ENCODE results near the gene VGLL4. TPM values are rescaled to one million over a fixed set of nuclear protein-coding genes. Genes with fewer than 3 reads are reported as not detected.
A peak's percentile ranks its signal among the peaks of the same experiment; 100 is the strongest.

The VGLL4 gene
- polyA plus RNA-seq, 2 of the 4 experiments (the other 2 are of a cell fraction) = 24.7 to 28.1 TPM

- Histone ChIP-seq H3K4me1 (peaks cover 25% of the 10 kb centered on the region), H3K27ac (no peak overlapping the region), H3K4me3 (no peak overlapping the region), H3K4me2 (no peak overlapping the region), H3K9me3 (peaks cover 7% of the 10 kb centered on the region; the same call in 1 of the 3 replicates)
- ChIA-PET CTCF (no interaction called here), POLR2A (no interaction called here)
- DNase-seq (ENCODE audit: low read depth in 1 of 2, low spot score in 1 of 2) = no peak
- TF ChIP-seq MYC (IDR thresholded peaks at IDR 0.05; ENCODE audit: borderline replicate concordance, low read length) (no peak), FOXS1 (CRISPR knock-in tag; IDR thresholded peaks at IDR 0.05) (no peak)
- no peak for FAIRE-seq
- ATAC-seq = no peak
- WGBS (ENCODE audit: missing lambda C conversion rate) = 92% methylated on average over 10 of the region's 10 CpGs
Observed at GRCh38 chr3:11665331-11665730, 21.6 kb upstream of the VGLL4 start.

GRCh38 chr3:11662392-11662990 is 18.8 kb upstream of the VGLL4 start:
- CTCF ChIA-PET = interaction anchor here (1.0 to 4.1 kb wide), 9 partner anchors 9 to 283 kb away, joined by 3 to 20 read pairs (median 3); no protein-coding TSS in a partner anchor
- POLR2A ChIA-PET = no interaction called here
- peaks cover 19% of the 10 kb centered on the region for H3K4me1 ChIP-seq

GRCh38 chr3:11661827-11662226 is 18.1 kb upstream of the VGLL4 start:
- TF ChIP-seq ZC3H11A (IDR thresholded peaks at IDR 0.05) = no peak
- Histone ChIP-seq H3K4me3 (no peak overlapping the region), H3K9me3 (peaks cover 7% of the 10 kb centered on the region; the same call in 1 of the 3 replicates), H3K27ac (peak overlapping the region; percentile 27 to 64; a peak in 2 of 6 replicates), H3K4me1 (peaks cover 19% of the 10 kb centered on the region), H3K4me2 (no peak overlapping the region; the same call in 2 of the 3 replicates)
- ChIA-PET POLR2A (no interaction called here), CTCF (interaction anchor here (0.9 to 4.1 kb wide), 9 partner anchors 8 to 173 kb away, joined by 3 to 20 read pairs (median 3); no protein-coding TSS in a partner anchor)
- ATAC-seq (no peak; a peak in 1 of 6 replicates), FAIRE-seq (no peak), DNase-seq (ENCODE audit: low read depth in 1 of 2, low spot score in 1 of 2) (peak in 1 of 2 experiments; percentile 33)
- 92% methylated on average over 5 of the region's 5 CpGs for WGBS (ENCODE audit: missing lambda C conversion rate)

More at GRCh38 chr3:11662392-11662990, 18.8 kb upstream of the VGLL4 start:
- Histone ChIP-seq H3K9me3 (peaks cover 7% of the 10 kb centered on the region; the same call in 1 of the 3 replicates), H3K4me3 (no peak overlapping the region), H3K4me2 (no peak overlapping the region), H3K27ac (no peak overlapping the region)
- ATAC-seq = peak in 1 of 2 experiments; percentile 76; a peak in 3 of 6 replicates
- 79% methylated on average over 2 of the region's 2 CpGs for WGBS (ENCODE audit: missing lambda C conversion rate)
- no peak for FAIRE-seq
- peak; percentile 13 for TF ChIP-seq MAFK (IDR thresholded peaks at IDR 0.05; ENCODE audit: partially characterized antibody)
- TF ChIP-seq ZFP36 (IDR thresholded peaks at IDR 0.05; ENCODE audit: borderline replicate concordance, partially characterized antibody) = no peak
- no peak for TF ChIP-seq TFCP2L1 (CRISPR knock-in tag; IDR thresholded peaks at IDR 0.05)
- TF ChIP-seq CBX8 (IDR thresholded peaks at IDR 0.05) = no peak
- peak; percentile 34; the same call in 1 of the 3 replicates for TF ChIP-seq CTCF (IDR thresholded peaks at IDR 0.05)
- no peak for TF ChIP-seq HEYL (CRISPR knock-in tag; IDR thresholded peaks at IDR 0.05)
- TF ChIP-seq ESRRA (IDR thresholded peaks at IDR 0.05; ENCODE audit: borderline replicate concordance, low read length) = no peak
- no peak for TF ChIP-seq POLR2AphosphoS2 (conservative IDR thresholded peaks at IDR 0.05; ENCODE audit: low read length)
- TF ChIP-seq RAD21 (conservative IDR thresholded peaks at IDR 0.05 in 1 of 2, IDR thresholded peaks at IDR 0.05 in 1 of 2) = peak in 1 of 2 experiments; percentile 35; a peak in 2 of 5 replicates
- 0 out of 3 replicates have a peak, but pooled peaks have one; percentile 11 for TF ChIP-seq SMC3 (IDR thresholded peaks at IDR 0.05)
- TF ChIP-seq HDAC2 (IDR thresholded peaks at IDR 0.05) = no peak
- TF ChIP-seq BCL3 (IDR thresholded peaks at IDR 0.05) = no peak
- TF ChIP-seq EP300 (IDR thresholded peaks at IDR 0.05) = no peak
- peak; percentile 24 to 28 for DNase-seq (ENCODE audit: low read depth in 1 of 2, low spot score in 1 of 2)

Measured in A549 (cell line).